NOMO-1 treated with DMSO at 0.1 percent for 48 hours (cell line): ENCODE results near the gene MIOX.

ENCODE experiments used
- DNase-seq: peaks from one replicate; lab custom pipeline; 2025; ENCODE audit not compliant: unreplicated experiment; lab: John Stamatoyannopoulos, UW

The MIOX gene

GRCh38 chr22:50454556-50455075, 32.0 kb upstream of the MIOX start:
- no peak for DNase-seq

GRCh38 chr22:50455201-50455600, 31.5 kb upstream of the MIOX start:
- DNase-seq, result no peak

GRCh38 chr22:50456026-50456425, 30.6 kb upstream of the MIOX start:
- no peak for DNase-seq

GRCh38 chr22:50456466-50457234, 30.0 kb upstream of the MIOX start:
- no peak for DNase-seq

DNA sequence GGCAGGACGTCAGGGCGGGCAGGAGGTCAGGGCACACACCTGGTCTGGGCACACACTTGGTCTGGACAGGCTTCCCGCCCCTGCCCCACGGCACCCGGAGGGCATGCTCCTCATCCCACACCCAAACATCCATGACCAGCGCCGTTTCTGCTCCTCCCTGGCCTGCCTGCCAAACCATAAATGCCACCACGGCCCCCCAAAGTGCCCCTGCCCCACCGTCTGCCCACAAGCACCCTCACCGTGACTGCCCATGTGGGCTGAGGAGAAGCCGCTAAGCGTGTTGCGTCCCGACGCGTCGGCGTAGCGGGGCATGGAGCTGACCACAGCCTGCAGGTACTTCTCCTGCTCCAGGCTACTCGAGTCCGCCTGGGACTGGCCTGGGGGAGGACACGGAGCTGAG, 27.6 kb upstream of the MIOX start:
- DNase-seq, result no peak

DNA sequence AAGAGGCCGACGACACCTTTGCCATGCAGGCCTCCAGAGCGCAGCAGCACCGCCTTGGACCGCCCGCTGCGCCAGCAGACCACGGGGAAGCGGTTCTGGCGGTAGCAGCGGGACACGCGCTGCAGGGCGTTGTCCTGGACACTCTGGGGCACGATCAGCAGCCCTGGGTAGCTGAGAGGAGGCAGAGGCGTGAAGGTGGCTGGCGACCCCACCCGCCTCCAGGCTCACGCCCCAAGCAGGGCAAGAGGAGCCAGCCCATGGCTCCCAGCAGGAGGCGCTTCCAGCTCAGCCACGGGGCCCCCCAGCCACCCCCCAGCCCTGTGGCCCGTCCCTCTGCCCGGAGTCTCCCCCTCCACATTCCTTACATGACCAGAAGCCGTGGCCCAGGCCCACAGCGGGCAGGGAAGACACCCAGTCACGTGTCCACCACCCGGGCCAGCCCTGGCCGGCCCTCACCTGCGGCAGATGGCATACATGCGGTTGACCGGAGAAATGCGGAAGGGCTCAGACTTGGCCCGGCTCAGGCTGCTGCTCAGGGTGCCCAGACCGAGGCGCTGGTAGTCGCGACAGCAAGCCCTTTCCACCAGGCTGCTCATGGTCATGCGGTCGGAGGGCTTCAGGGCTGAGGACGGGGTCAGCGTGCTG, 27.0 kb upstream of the MIOX start:
- DNase-seq, result no peak

- no peak for DNase-seq
Observed at GRCh38 chr22:50460938-50461337, 25.7 kb upstream of the MIOX start.

GRCh38 chr22:50461536-50461935, 25.1 kb upstream of the MIOX start:
- DNase-seq, result no peak

DNA sequence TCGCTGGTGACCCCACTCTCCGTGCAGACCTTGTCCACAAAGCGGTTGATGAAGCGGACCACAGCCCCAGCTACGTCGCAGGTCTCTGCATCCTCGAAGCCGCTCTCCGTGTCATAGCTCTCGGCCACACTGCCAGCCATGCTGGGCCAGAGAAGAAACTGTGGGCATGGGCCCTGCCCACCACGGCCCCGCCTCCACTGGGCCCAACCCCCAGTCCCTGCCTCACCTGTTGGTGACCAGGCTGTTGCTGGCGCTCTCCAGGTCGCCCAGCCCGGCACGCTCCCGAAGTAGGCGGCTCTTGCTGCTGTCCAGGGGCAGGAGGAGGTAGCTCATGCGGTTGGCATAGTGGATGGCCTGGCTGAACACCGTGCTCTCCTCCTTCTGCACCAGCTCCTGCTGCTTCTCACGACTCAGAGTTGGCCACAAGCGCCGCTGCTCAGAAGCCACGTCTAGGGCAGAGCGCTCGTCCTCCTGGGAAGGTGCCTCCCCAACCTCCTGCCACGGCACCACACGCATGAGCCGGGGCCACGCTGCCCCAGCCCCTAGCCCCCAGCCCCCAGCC, 24.6 kb upstream of the MIOX start:
- no peak for DNase-seq

GRCh38 chr22:50463188-50463900, 23.3 kb upstream of the MIOX start:
- no peak for DNase-seq

DNA sequence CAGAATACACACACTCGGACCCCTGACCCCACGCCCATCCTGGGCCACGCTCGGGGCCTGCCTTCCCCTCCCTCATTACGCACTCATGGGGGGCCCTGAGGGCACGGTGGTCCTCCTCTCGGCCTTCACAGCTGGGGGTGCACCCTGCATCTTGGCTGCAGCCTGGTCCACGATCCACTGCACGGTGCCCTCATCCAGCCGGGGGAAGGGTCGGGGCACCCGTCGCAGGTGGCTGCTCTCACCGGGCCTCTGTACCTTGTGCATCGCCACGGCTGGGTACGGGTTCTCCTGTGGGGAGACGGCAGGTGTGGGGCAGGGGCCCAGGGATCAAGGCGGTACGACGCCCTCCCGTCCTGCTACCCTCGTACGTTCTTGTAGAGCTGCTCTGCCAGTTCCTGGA, 22.2 kb upstream of the MIOX start:
- DNase-seq, result no peak

DNA sequence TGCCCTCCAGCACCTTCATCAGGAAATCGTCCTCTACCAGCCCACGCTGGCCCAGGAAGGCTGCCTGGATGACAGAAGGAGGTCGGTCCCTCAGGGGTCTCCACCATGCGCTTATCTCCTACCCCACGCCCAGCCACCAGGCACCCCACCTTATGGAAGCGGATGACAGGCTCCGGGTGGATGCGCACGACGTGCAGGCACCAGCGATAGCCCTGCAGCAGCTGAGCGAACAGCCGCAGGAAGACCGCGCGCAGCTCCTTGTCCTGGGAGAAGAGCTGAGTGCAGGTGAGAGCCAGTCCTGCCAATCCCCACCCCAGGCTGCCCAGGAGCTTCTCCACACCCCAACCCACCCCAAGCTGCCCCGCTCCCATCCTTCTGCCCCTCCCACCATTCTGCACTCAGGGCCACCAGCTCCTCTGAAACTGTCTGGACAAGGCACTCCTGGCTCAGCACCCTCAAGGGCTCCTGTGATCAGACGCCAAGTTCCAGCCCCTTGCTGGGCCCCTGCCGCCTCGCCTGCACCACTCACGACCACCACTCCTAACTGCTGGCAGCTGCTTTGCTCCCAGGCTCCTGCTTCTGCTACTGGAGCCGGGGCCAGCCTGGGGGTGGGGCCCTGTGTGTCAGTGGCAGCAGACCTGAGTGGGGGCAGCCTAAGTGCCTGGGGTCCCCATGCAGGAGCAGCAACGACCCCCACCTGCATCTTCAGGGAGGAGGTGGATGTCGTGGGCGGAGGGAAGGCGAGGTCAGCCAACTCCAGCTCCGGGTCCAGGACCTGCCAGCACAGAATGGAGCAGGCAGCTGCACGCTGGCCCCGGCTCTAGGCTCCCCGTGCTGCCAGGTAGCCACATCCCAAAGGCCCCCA, 21.4 kb upstream of the MIOX start:
- DNase-seq, result no peak

DNA sequence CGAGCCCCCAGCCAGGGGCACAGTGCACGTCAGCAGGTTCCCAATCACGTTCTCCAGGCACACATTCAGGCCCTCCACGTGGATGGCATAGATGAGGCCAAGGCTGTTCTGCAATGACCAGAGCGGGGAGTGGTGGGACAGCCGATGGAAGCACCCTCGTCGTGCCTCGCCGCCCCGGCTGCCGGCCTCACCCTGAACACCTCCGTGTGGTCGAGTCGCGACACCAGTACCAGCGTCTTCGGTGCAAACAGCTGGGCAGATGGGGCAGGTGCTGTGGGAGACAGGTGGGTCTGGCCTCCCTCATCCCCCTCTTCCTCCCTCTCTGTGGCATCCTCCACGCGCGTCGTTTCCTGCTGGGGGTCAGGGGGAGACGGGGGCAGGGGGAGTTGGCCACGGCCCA, 19.3 kb upstream of the MIOX start:
- DNase-seq, result no peak

GRCh38 chr22:50467773-50468440, 18.8 kb upstream of the MIOX start:
- DNase-seq, result no peak

DNA sequence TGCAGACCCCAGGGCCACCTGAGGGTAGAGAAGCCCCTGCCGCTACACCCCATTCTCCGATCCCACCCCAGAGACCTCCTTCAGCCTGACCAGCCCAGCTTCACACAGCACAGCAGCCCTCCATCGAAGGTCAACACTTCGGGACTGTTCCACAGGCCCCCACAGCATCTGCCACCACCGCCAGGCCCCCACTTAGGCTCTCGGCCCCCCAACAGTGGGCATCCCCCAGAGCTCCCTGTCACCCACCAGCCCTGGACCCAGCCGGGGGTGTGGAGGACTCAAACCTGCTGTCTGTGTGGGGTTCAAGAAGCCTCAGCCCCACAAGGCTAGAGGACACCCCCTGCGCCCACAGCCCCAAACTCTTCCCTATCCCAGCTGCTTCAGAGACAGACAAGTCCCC, 18.0 kb upstream of the MIOX start:
- DNase-seq, result no peak

GRCh38 chr22:50469377-50470305, 17.0 kb upstream of the MIOX start:
- peak; percentile 81 for DNase-seq

- DNase-seq, result no peak
Observed at GRCh38 chr22:50470491-50470890, 16.2 kb upstream of the MIOX start.

DNA sequence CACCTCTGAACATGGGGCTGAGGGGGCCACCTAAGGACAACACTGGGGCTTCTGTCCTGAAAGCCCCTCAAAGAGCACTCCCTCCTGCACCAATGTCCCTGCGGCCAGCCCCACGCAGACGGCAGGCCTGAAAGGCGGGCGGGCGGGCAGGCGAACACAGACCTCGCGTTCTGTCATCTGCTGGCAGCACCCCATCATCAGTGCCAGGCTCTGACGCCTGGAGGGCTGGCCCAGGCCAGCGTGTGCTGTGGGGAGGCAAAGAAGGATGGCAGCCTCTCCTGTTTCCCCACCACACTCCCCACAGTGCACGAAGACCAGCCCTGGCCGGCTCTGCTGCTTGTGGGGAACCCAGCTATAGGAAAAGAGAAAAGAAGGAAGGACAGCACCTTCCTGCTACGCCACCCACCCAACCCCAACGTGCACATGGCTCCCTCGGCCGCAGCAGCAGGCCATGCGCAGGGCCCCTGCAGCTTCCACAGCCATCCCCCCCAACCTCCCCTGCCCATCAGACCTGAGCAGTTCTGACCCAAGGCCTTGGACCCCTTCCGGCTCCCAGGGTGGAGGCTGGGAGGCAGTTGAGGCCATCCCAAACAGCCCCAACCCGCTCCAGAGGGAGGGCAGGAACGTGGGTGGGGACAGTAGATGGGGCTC, 15.3 kb upstream of the MIOX start:
- no peak for DNase-seq

- DNase-seq, result no peak
Observed at GRCh38 chr22:50471962-50472361, 14.7 kb upstream of the MIOX start.
